SK-N-SH treated with all-trans-retinoic acid at 6 μM for 48 hours (cell line): ENCODE data around the gene PCNX4.

Experiments used
- CSDC2 ChIP-seq: fragments of 250-450 bp; sonication (Bioruptor Pico); IDR thresholded peaks from 2 replicates; pipeline ENCODE4 v1.5.0; 2020; ENCODE audit warnings: mild to moderate bottlenecking, moderate library complexity
- ESRRG ChIP-seq: fragments of 250-450 bp; sonication (Bioruptor Pico); IDR thresholded peaks from 2 replicates; pipeline ENCODE4 v1.6.1; 2021; ENCODE audit warnings: mild to moderate bottlenecking
- GLIS3 ChIP-seq: fragments of 250-450 bp; sonication (Bioruptor Pico); IDR thresholded peaks from 2 replicates; pipeline ENCODE4 v1.5.0; 2020; ENCODE audit warnings: mild to moderate bottlenecking, moderate library complexity
- TCF4 ChIP-seq: fragments of 250-450 bp; sonication (Bioruptor Pico); IDR thresholded peaks from 2 replicates; pipeline ENCODE4 v1.8.0; 2021; ENCODE audit warnings: mild to moderate bottlenecking, moderate library complexity, borderline replicate concordance
- TOX ChIP-seq: fragments of 250-450 bp; sonication (Bioruptor Pico); IDR thresholded peaks from 2 replicates; pipeline ENCODE4 v1.8.0; 2021; ENCODE audit warnings: mild to moderate bottlenecking, moderate library complexity, borderline replicate concordance
- ZC3H10 ChIP-seq: fragments of 250-450 bp; sonication (Bioruptor Pico); IDR thresholded peaks from 2 replicates; pipeline ENCODE4 v1.5.1; 2021; ENCODE audit warnings: mild to moderate bottlenecking, moderate library complexity
- ZNF565 ChIP-seq: fragments of 450-650 bp; formaldehyde crosslinking; conservative IDR thresholded peaks from 2 replicates; pipeline ENCODE4 v1.5.0; 2020; ENCODE audit warnings: low read depth, mild to moderate bottlenecking, moderate library complexity
- ZNF70 ChIP-seq: fragments of 450-650 bp; formaldehyde crosslinking; IDR thresholded peaks from 2 replicates; pipeline ENCODE4 v1.5.0; 2020; ENCODE audit warnings: mild to moderate bottlenecking, moderate library complexity
- TF ChIP-seq, protein P1 (sequence below): fragments of 250-450 bp; sonication (Bioruptor Pico); IDR thresholded peaks from 2 replicates; pipeline ENCODE4 v1.5.1; 2021; ENCODE audit warnings: mild to moderate bottlenecking, moderate library complexity
- TF ChIP-seq, protein P2 (sequence below): fragments of 250-450 bp; sonication (Bioruptor Pico); IDR thresholded peaks from 2 replicates; pipeline ENCODE4 v1.8.0; 2021; ENCODE audit warnings: low read depth, mild to moderate bottlenecking, moderate library complexity, borderline replicate concordance
- TF ChIP-seq, protein P3 (sequence below): fragments of 250-450 bp; sonication (Bioruptor Pico); IDR thresholded peaks from 2 replicates; pipeline ENCODE4 v1.5.1; 2020; ENCODE audit warnings: low read depth, mild to moderate bottlenecking, moderate library complexity
- TF ChIP-seq, protein P4 (sequence below): fragments of 250-450 bp; sonication (Bioruptor Pico); IDR thresholded peaks from 2 replicates; pipeline ENCODE4 v1.5.0; 2020; ENCODE audit warnings: mild to moderate bottlenecking, moderate library complexity

DNA sequence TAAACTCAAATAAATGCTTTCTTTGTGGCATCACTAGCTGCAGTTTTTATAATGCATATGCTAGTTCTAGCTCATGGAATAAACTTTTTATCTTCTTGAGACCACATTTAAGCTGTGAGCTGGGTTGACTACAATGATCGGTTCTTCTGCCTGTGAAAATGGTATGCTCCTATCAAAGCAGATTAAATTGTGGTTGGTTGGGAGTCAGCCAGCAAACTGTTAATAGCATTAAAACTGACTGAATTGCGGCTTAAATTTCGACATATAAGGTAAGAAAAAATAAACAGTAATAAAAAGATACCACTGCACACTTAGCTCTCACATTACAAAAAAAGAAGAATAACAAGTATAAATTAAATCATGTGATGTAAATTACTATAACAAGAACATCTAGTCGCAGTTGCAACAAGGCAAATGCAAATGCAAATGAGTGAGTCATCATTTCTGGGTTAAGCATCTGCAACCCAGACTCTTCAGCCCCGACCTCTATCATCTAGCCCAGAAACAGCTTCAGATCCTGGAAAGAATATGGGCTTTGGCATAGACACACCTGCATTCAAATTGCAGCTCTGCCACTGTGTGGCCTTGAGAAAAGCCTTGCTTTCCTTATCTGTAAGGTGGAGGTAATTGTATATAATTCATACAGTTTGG lies 93.3 kb downstream of the PCNX4 start:
- TF ChIP-seq GLIS3 (CRISPR knock-in tag) (no peak), TCF4 (CRISPR knock-in tag) (no peak), CSDC2 (no peak), ZC3H10 (CRISPR knock-in tag) (0 out of 2 replicates have a peak, but pooled peaks have one; percentile 14), ZNF70 (no peak), ZNF565 (no peak), ESRRG (no peak), TOX (no peak)
- TF ChIP-seq, protein P1, sequence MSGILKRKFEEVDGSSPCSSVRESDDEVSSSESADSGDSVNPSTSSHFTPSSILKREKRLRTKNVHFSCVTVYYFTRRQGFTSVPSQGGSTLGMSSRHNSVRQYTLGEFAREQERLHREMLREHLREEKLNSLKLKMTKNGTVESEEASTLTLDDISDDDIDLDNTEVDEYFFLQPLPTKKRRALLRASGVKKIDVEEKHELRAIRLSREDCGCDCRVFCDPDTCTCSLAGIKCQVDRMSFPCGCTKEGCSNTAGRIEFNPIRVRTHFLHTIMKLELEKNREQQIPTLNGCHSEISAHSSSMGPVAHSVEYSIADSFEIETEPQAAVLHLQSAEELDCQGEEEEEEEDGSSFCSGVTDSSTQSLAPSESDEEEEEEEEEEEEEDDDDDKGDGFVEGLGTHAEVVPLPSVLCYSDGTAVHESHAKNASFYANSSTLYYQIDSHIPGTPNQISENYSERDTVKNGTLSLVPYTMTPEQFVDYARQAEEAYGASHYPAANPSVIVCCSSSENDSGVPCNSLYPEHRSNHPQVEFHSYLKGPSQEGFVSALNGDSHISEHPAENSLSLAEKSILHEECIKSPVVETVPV (CRISPR knock-in tag) = no peak
- TF ChIP-seq, protein P2, sequence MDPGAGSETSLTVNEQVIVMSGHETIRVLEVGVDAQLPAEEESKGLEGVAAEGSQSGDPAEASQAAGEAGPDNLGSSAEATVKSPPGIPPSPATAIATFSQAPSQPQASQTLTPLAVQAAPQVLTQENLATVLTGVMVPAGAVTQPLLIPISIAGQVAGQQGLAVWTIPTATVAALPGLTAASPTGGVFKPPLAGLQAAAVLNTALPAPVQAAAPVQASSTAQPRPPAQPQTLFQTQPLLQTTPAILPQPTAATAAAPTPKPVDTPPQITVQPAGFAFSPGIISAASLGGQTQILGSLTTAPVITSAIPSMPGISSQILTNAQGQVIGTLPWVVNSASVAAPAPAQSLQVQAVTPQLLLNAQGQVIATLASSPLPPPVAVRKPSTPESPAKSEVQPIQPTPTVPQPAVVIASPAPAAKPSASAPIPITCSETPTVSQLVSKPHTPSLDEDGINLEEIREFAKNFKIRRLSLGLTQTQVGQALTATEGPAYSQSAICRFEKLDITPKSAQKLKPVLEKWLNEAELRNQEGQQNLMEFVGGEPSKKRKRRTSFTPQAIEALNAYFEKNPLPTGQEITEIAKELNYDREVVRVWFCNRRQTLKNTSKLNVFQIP (CRISPR knock-in tag) = no peak
- TF ChIP-seq, protein P3, sequence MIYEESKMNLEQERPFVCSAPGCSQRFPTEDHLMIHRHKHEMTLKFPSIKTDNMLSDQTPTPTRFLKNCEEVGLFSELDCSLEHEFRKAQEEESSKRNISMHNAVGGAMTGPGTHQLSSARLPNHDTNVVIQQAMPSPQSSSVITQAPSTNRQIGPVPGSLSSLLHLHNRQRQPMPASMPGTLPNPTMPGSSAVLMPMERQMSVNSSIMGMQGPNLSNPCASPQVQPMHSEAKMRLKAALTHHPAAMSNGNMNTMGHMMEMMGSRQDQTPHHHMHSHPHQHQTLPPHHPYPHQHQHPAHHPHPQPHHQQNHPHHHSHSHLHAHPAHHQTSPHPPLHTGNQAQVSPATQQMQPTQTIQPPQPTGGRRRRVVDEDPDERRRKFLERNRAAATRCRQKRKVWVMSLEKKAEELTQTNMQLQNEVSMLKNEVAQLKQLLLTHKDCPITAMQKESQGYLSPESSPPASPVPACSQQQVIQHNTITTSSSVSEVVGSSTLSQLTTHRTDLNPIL (CRISPR knock-in tag) = no peak
- TF ChIP-seq, protein P4, sequence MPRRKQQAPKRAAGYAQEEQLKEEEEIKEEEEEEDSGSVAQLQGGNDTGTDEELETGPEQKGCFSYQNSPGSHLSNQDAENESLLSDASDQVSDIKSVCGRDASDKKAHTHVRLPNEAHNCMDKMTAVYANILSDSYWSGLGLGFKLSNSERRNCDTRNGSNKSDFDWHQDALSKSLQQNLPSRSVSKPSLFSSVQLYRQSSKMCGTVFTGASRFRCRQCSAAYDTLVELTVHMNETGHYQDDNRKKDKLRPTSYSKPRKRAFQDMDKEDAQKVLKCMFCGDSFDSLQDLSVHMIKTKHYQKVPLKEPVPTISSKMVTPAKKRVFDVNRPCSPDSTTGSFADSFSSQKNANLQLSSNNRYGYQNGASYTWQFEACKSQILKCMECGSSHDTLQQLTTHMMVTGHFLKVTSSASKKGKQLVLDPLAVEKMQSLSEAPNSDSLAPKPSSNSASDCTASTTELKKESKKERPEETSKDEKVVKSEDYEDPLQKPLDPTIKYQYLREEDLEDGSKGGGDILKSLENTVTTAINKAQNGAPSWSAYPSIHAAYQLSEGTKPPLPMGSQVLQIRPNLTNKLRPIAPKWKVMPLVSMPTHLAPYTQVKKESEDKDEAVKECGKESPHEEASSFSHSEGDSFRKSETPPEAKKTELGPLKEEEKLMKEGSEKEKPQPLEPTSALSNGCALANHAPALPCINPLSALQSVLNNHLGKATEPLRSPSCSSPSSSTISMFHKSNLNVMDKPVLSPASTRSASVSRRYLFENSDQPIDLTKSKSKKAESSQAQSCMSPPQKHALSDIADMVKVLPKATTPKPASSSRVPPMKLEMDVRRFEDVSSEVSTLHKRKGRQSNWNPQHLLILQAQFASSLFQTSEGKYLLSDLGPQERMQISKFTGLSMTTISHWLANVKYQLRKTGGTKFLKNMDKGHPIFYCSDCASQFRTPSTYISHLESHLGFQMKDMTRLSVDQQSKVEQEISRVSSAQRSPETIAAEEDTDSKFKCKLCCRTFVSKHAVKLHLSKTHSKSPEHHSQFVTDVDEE (CRISPR knock-in tag) = no peak
